HepG2 (cell line): ENCODE measurements around the gene AMBRA1. TPM values are rescaled to one million over a fixed set of nuclear protein-coding genes. Genes with fewer than 3 reads are reported as not detected.
A peak's percentile ranks its signal among the peaks of the same experiment; 100 is the strongest.

Experiments used
- CBX5 ChIP-seq: sonication (generic); formaldehyde crosslinking; IDR thresholded peaks from 2 replicates; pipeline ENCODE4 v1.4.0; 2020; ENCODE audit warnings: missing genetic modification reagents, borderline replicate concordance
- FIP1L1 ChIP-seq: fragments of 200-400 bp; formaldehyde crosslinking; IDR thresholded peaks from 2 replicates; pipeline ENCODE4 v1.6.1; 2018; ENCODE audit warnings: low read depth, mild to moderate bottlenecking, low read length, moderate library complexity, borderline replicate concordance; ENCODE audit not compliant: insufficient read depth
- FOXP4 ChIP-seq: sonication (generic); formaldehyde crosslinking; IDR thresholded peaks from 2 replicates; pipeline ENCODE4 v1.4.0; 2020; ENCODE audit warnings: missing genetic modification reagents
- HBP1 ChIP-seq: IDR thresholded peaks from 2 replicates; pipeline ENCODE4 v1.6.1; 2016; ENCODE audit warnings: low read depth, control low read depth
- HES4 ChIP-seq: sonication (generic); formaldehyde crosslinking; IDR thresholded peaks from 2 replicates; pipeline ENCODE4 v1.9.0; 2021; ENCODE audit warnings: mild to moderate bottlenecking, missing genetic modification reagents, borderline replicate concordance
- MXD4 ChIP-seq: IDR thresholded peaks from 2 replicates; pipeline ENCODE4 v1.6.1; 2016; ENCODE audit warnings: mild to moderate bottlenecking, missing biosample characterization, missing genetic modification reagents
- NCOR1 ChIP-seq: fragments of 200-600 bp; sonication (generic); IDR thresholded peaks from 2 replicates; pipeline ENCODE4 v1.7.0; 2017; ENCODE audit warnings: antibody characterized with exemption, low read length, borderline replicate concordance
- SOX5 ChIP-seq: IDR thresholded peaks from 2 replicates; pipeline ENCODE4 v1.6.1; 2016; ENCODE audit warnings: borderline replicate concordance
- ZFX ChIP-seq: sonication (generic); formaldehyde crosslinking; IDR thresholded peaks from 2 replicates; pipeline ENCODE4 v1.4.0; 2020; ENCODE audit warnings: mild to moderate bottlenecking, low read depth, missing genetic modification reagents, moderate library complexity
- ZMAT3 ChIP-seq: sonication (generic); formaldehyde crosslinking; conservative IDR thresholded peaks from 2 replicates; pipeline ENCODE4 v1.7.0; 2021; ENCODE audit warnings: missing genetic modification reagents
- ZNF260 ChIP-seq: sonication (generic); formaldehyde crosslinking; IDR thresholded peaks from 2 replicates; pipeline ENCODE4 v1.4.0; 2020; ENCODE audit warnings: missing genetic modification reagents, low read depth, mild to moderate bottlenecking, borderline replicate concordance
- ZNF33B ChIP-seq: sonication (generic); formaldehyde crosslinking; IDR thresholded peaks from 2 replicates; pipeline ENCODE4 v1.5.1; 2020; ENCODE audit warnings: mild to moderate bottlenecking, missing genetic modification reagents
- ZNF652 ChIP-seq: IDR thresholded peaks from 2 replicates; pipeline ENCODE4 v1.6.1; 2016; ENCODE audit warnings: low read depth, borderline replicate concordance
- ZNF780A ChIP-seq: sonication (generic); formaldehyde crosslinking; IDR thresholded peaks from 2 replicates; pipeline ENCODE4 v1.8.0; 2022; ENCODE audit warnings: mild to moderate bottlenecking, missing genetic modification reagents, moderate library complexity
- ZNF839 ChIP-seq: sonication (generic); formaldehyde crosslinking; IDR thresholded peaks from 2 replicates; pipeline ENCODE4 v1.4.0; 2020; ENCODE audit warnings: missing genetic modification reagents, mild to moderate bottlenecking, borderline replicate concordance
- polyA plus RNA-seq, 8 experiments: library from polyadenylated mRNA; depleted of rRNA in 3 of 8; stranded (reverse) in 7 of 8; unstranded in 1 of 8; fragments of >200 nt; fragmentation: Illumina TruSeq in 4 of 8; extraction: Trizol in 4 of 8; gene quantifications; 2 replicates each; pipeline versions ENCODE4 v1.2.1 to v1.2.3, GENCODE V29; 2011 to 2016; ENCODE audit warnings: low read depth in 4 of 8, missing spikeins in 1 of 8, mixed read lengths in 1 of 8; ENCODE audit not compliant: insufficient read depth in 1 of 8
- total RNA-seq, 5 experiments: library from RNA; depleted of rRNA; stranded (reverse); fragments of >200 nt; fragmentation: Illumina TruSeq; extraction: Trizol; gene quantifications; 2 replicates each; pipeline ENCODE4 v1.2.3, GENCODE V29; 2016; ENCODE audit warnings: low read depth in 1 of 5
- TF ChIP-seq, protein P1 (sequence below): sonication (generic); formaldehyde crosslinking; conservative IDR thresholded peaks from 2 replicates; pipeline ENCODE4 v1.4.0; 2020; ENCODE audit warnings: mild to moderate bottlenecking, missing genetic modification reagents, moderate library complexity
- TF ChIP-seq, protein P2 (sequence below), 2 experiments: sonication (generic) in 1 of 2; formaldehyde crosslinking in 1 of 2; IDR thresholded peaks; 2 replicates each; pipeline versions ENCODE4 v1.4.0 to v1.6.1; 2018 to 2020; ENCODE audit warnings: missing genetic modification reagents in 2 of 2, borderline replicate concordance in 1 of 2, low read depth in 1 of 2, mild to moderate bottlenecking in 1 of 2, missing biosample characterization in 1 of 2
- TF ChIP-seq, protein P3 (sequence below): sonication (generic); formaldehyde crosslinking; IDR thresholded peaks from 2 replicates; pipeline ENCODE4 v1.4.0; 2020; ENCODE audit warnings: missing genetic modification reagents

AMBRA1 gene
- total and polyA plus RNA-seq, 2 of the 13 experiments (the other 11 are each of a cell fraction or from before 2014, with no cell fraction given): 15.7 to 26.0 TPM

DNA sequence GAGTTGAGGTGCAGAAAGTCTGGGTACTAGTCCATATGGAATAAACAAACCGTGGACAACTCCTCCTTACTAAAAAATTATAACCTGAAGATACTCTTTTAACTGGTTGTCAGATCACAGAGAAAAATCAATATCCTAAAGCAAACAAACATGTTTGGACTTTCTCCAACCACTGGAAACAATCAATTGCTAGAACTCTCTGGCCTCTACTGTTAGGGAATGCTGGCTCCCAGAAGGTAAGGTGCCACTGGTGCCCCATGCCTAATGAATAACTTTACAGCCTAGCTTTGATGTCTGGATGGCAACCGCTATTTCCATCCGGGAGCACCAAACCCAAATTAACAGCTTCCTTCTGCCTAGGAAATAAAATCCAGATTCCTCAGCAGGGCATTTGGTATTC, 74.5 kb downstream of the AMBRA1 start (continued):
- TF ChIP-seq ZFX (CRISPR knock-in tag) (no peak), ZMAT3 (no peak), FOXP4 (CRISPR knock-in tag) (peak; percentile 86), ZNF839 (CRISPR knock-in tag) (no peak), HES4 (CRISPR knock-in tag) (no peak), FIP1L1 (no peak), ZNF33B (no peak), ZNF260 (CRISPR knock-in tag) (no peak), SOX5 (CRISPR knock-in tag) (peak; percentile 61; the same call in 1 of the 2 replicates), ZNF652 (no peak), CBX5 (no peak), NCOR1 (peak; percentile 30; the same call in 1 of the 2 replicates), ZNF780A (CRISPR knock-in tag) (no peak), MXD4 (CRISPR knock-in tag) (0 out of 2 replicates have a peak, but pooled peaks have one; percentile 12), HBP1 (CRISPR knock-in tag) (no peak)
- TF ChIP-seq, protein P1, sequence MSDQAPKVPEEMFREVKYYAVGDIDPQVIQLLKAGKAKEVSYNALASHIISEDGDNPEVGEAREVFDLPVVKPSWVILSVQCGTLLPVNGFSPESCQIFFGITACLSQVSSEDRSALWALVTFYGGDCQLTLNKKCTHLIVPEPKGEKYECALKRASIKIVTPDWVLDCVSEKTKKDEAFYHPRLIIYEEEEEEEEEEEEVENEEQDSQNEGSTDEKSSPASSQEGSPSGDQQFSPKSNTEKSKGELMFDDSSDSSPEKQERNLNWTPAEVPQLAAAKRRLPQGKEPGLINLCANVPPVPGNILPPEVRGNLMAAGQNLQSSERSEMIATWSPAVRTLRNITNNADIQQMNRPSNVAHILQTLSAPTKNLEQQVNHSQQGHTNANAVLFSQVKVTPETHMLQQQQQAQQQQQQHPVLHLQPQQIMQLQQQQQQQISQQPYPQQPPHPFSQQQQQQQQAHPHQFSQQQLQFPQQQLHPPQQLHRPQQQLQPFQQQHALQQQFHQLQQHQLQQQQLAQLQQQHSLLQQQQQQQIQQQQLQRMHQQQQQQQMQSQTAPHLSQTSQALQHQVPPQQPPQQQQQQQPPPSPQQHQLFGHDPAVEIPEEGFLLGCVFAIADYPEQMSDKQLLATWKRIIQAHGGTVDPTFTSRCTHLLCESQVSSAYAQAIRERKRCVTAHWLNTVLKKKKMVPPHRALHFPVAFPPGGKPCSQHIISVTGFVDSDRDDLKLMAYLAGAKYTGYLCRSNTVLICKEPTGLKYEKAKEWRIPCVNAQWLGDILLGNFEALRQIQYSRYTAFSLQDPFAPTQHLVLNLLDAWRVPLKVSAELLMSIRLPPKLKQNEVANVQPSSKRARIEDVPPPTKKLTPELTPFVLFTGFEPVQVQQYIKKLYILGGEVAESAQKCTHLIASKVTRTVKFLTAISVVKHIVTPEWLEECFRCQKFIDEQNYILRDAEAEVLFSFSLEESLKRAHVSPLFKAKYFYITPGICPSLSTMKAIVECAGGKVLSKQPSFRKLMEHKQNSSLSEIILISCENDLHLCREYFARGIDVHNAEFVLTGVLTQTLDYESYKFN (CRISPR knock-in tag): peak; percentile 81
- TF ChIP-seq, protein P2, sequence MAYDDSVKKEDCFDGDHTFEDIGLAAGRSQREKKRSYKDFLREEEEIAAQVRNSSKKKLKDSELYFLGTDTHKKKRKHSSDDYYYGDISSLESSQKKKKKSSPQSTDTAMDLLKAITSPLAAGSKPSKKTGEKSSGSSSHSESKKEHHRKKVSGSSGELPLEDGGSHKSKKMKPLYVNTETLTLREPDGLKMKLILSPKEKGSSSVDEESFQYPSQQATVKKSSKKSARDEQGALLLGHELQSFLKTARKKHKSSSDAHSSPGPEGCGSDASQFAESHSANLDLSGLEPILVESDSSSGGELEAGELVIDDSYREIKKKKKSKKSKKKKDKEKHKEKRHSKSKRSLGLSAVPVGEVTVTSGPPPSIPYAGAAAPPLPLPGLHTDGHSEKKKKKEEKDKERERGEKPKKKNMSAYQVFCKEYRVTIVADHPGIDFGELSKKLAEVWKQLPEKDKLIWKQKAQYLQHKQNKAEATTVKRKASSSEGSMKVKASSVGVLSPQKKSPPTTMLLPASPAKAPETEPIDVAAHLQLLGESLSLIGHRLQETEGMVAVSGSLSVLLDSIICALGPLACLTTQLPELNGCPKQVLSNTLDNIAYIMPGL (CRISPR knock-in tag; IDR thresholded peaks at IDR 0.05; ENCODE audit: borderline replicate concordance in 1 of 2, low read depth in 1 of 2): no peak
- TF ChIP-seq, protein P3, sequence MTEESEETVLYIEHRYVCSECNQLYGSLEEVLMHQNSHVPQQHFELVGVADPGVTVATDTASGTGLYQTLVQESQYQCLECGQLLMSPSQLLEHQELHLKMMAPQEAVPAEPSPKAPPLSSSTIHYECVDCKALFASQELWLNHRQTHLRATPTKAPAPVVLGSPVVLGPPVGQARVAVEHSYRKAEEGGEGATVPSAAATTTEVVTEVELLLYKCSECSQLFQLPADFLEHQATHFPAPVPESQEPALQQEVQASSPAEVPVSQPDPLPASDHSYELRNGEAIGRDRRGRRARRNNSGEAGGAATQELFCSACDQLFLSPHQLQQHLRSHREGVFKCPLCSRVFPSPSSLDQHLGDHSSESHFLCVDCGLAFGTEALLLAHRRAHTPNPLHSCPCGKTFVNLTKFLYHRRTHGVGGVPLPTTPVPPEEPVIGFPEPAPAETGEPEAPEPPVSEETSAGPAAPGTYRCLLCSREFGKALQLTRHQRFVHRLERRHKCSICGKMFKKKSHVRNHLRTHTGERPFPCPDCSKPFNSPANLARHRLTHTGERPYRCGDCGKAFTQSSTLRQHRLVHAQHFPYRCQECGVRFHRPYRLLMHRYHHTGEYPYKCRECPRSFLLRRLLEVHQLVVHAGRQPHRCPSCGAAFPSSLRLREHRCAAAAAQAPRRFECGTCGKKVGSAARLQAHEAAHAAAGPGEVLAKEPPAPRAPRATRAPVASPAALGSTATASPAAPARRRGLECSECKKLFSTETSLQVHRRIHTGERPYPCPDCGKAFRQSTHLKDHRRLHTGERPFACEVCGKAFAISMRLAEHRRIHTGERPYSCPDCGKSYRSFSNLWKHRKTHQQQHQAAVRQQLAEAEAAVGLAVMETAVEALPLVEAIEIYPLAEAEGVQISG (CRISPR knock-in tag): no peak
